Neural crest cell (in vitro differentiated cells): ENCODE measurements around the gene ZBTB9. TPM values are rescaled to one million over a fixed set of nuclear protein-coding genes. Genes with fewer than 3 reads are reported as not detected.

ENCODE experiments used
- DNase-seq: peaks from one replicate; pipeline ENCODE4 v3.0.0; 2021; ENCODE audit warnings: low read depth, mixed read lengths, low spot score
- H3K27ac Mint-ChIP-seq: one replicate; pipeline ENCODE4 v1.8.0; 2021; ENCODE audit warnings: mild to moderate bottlenecking, mixed read lengths; ENCODE audit not compliant: unreplicated experiment
- H3K27me3 Mint-ChIP-seq: 2 replicates; pipeline ENCODE4 v1.8.0; 2021; ENCODE audit warnings: low read depth, mild to moderate bottlenecking, mixed read lengths
- H3K36me3 Mint-ChIP-seq: 2 replicates; pipeline ENCODE4 v1.8.0; 2021; ENCODE audit warnings: low read depth, mild to moderate bottlenecking, mixed read lengths
- H3K4me1 Mint-ChIP-seq: 2 replicates; pipeline ENCODE4 v1.8.0; 2021; ENCODE audit warnings: mixed read lengths
- H3K4me3 Mint-ChIP-seq: one replicate; pipeline ENCODE4 v1.8.0; 2021; ENCODE audit warnings: mild to moderate bottlenecking, mixed read lengths
- H3K9me3 Mint-ChIP-seq: 2 replicates; pipeline ENCODE4 v1.8.0; 2021; ENCODE audit warnings: mixed read lengths
- CTCF ChIP-seq: fragments of 200-600 bp; sonication (generic); conservative IDR thresholded peaks from 2 replicates; pipeline ENCODE4 v1.5.0; 2021; ENCODE audit warnings: antibody characterized with exemption, mild to moderate bottlenecking
- total RNA-seq: library from RNA; stranded (reverse); gene quantifications from 2 replicates; pipeline ENCODE4 v1.2.1, GENCODE V29; 2021

The ZBTB9 gene
- total RNA-seq, 1 donor from 2014 or later = 21.1 TPM

GRCh38 chr6:33455051-33455450, 675 bp downstream of the ZBTB9 start:
- Mint-ChIP-seq H3K9me3 (peaks cover 3% of the 10 kb centered on the region), H3K27ac (peak overlapping the region; percentile 67), H3K4me3 (peak overlapping the region; percentile 96), H3K36me3 (peaks cover 30% of the 10 kb centered on the region), H3K27me3 (peaks cover 5% of the 10 kb centered on the region), H3K4me1 (peaks cover 21% of the 10 kb centered on the region)
- DNase-seq = no peak
- TF ChIP-seq CTCF = no peak

GRCh38 chr6:33456156-33456555, 1.8 kb downstream of the ZBTB9 start:
- H3K4me1 Mint-ChIP-seq = peaks cover 21% of the 10 kb centered on the region

GRCh38 chr6:33458676-33459075, 4.3 kb downstream of the ZBTB9 start:
- no peak for DNase-seq
- Mint-ChIP-seq H3K36me3 (peaks cover 30% of the 10 kb centered on the region), H3K27me3 (peaks cover 18% of the 10 kb centered on the region), H3K27ac (no peak overlapping the region), H3K9me3 (peaks cover 3% of the 10 kb centered on the region), H3K4me1 (peaks cover 18% of the 10 kb centered on the region), H3K4me3 (peak overlapping the region; percentile 51)
- no peak for TF ChIP-seq CTCF

More at GRCh38 chr6:33456156-33456555, 1.8 kb downstream of the ZBTB9 start:
- Mint-ChIP-seq H3K9me3 (peaks cover 3% of the 10 kb centered on the region), H3K36me3 (peaks cover 30% of the 10 kb centered on the region), H3K27me3 (peaks cover 5% of the 10 kb centered on the region), H3K4me3 (peak overlapping the region; percentile 96), H3K27ac (no peak overlapping the region)
- DNase-seq = no peak
- no peak for TF ChIP-seq CTCF

GRCh38 chr6:33459226-33459625, 4.8 kb downstream of the ZBTB9 start:
- Mint-ChIP-seq H3K27me3 (peaks cover 19% of the 10 kb centered on the region), H3K9me3 (peaks cover 3% of the 10 kb centered on the region), H3K4me1 (peaks cover 13% of the 10 kb centered on the region), H3K36me3 (peaks cover 30% of the 10 kb centered on the region), H3K27ac (no peak overlapping the region), H3K4me3 (peak overlapping the region; percentile 51)
- DNase-seq = no peak
- TF ChIP-seq CTCF = no peak

GRCh38 chr6:33466075-33466735, 11.8 kb downstream of the ZBTB9 start:
- no peak for TF ChIP-seq CTCF
- DNase-seq = no peak
- Mint-ChIP-seq H3K4me3 (no peak overlapping the region), H3K36me3 (no peaks in the 10 kb centered on the region), H3K4me1 (no peaks in the 10 kb centered on the region), H3K27me3 (peaks cover 18% of the 10 kb centered on the region), H3K9me3 (peaks cover 7% of the 10 kb centered on the region), H3K27ac (no peak overlapping the region)
